Thyroid gland (tissue), 4 donors: ENCODE measurements around the gene B3GAT1. TPM values are rescaled to one million over a fixed set of nuclear protein-coding genes. Genes with fewer than 3 reads are reported as not detected.
A peak's percentile ranks its signal among the peaks of the same experiment; 100 is the strongest.

Experiments
- DNase-seq, 2 donors: peaks; one replicate each; pipeline ENCODE4 v3.0.0-alpha.2; 2019
- H3K27ac ChIP-seq, 3 donors: fragments of 200-600 bp; sonication (generic); 1 replicate in 2 of 3; 2 replicates in 1 of 3; pipeline ENCODE4 v1.5.1; 2016 to 2019; ENCODE audit warnings: mild to moderate bottlenecking in 1 of 3, moderate library complexity in 1 of 3
- H3K27me3 ChIP-seq: fragments of 200-600 bp; sonication (generic); one replicate; pipeline ENCODE4 v1.5.1; 2019
- H3K36me3 ChIP-seq, 2 donors: fragments of 200-600 bp; sonication (generic); one replicate each; pipeline ENCODE4 v1.5.1; 2016 to 2019
- H3K4me1 ChIP-seq, 2 donors: fragments of 200-600 bp; sonication (generic); one replicate each; pipeline ENCODE4 v1.5.1; 2017 to 2019
- H3K4me3 ChIP-seq, 3 donors: fragments of 200-600 bp; sonication (generic); replicated peaks in 1 of 3; 1 replicate in 2 of 3; 2 replicates in 1 of 3; pipeline ENCODE4 v1.5.1; 2016; ENCODE audit warnings: mild to moderate bottlenecking in 1 of 3
- H3K9me3 ChIP-seq: fragments of 200-600 bp; sonication (generic); one replicate; pipeline ENCODE4 v1.5.1; 2017
- POLR2A ChIP-seq, 2 donors: fragments of 450-650 bp; IDR thresholded peaks; one replicate each; pipeline ENCODE4 v1.6.1; 2017; ENCODE audit warnings: antibody characterized with exemption in 2 of 2, mild to moderate bottlenecking in 2 of 2, moderate library complexity in 1 of 2
- WGBS, 2 donors: methylation state at CpG; one replicate each; pipeline ENCODE4 v1.1.5; 2017; 5-methylcytosine and 5-hydroxymethylcytosine counted together
- intact Hi-C: fragments of 100-400 bp; cut with DNase I; formaldehyde crosslinking; loops from one replicate; pipeline ENCODE4 v1.15.1; 2023
- total RNA-seq, 4 donors: library from RNA; depleted of rRNA; stranded (reverse); fragments of >200 nt; gene quantifications; one replicate each; pipeline ENCODE4 v1.2.3, GENCODE V29; 2016
- TF ChIP-seq, protein P1 (sequence below), 6 experiments: fragments of 200-600 bp in 3 of 6; fragments of 450-650 bp in 3 of 6; sonication (generic) in 3 of 6; IDR thresholded peaks; one replicate each; pipeline ENCODE4 v1.5.1; 2016 to 2019; ENCODE audit warnings: antibody characterized with exemption in 6 of 6, mild to moderate bottlenecking in 2 of 6, inconsistent platforms in 1 of 6, moderate library complexity in 1 of 6

Gene B3GAT1
- total RNA-seq, 4 donors from 2014 or later = 4.0 to 6.7 (median 5.7) TPM

DNA sequence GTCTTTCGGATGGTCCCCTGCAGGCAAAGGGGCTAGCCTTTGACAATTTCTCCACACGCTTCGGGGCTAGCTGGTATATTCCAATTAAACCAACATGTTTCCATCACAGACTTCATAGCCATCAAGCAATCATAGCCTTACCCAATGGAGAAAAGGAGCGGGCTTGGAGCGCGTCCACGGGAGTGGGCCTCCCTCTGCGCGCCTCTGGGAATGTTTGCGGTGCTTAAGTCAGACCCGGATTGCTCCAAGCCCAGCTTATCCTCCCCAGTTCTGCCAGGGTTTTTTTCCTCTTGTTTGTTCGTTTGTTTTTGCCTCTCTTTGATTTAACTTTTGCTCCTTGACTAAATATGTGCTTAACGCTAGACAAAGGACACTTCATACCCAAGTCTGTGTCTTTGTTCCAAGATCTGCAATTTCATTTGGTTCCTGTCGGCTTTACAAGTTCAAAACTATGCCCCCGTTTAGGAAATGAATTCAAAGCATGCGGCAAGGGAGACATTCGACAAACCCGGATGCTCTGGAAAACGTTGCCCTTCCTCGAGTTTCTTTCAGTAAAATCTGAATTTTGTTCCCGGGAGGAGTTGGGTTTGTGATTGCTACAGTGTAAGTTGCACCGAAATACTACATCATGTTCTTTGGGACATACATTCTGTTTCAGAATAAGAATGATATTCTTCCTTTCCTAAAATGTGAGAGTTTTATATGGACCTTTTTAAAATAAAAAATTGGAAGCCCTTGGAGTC, 81.3 kb downstream of the B3GAT1 start:
- H3K9me3 ChIP-seq = no peaks in the 10 kb centered on the region
- no peaks in the 10 kb centered on the region for H3K27me3 ChIP-seq
- TF ChIP-seq POLR2A (IDR thresholded peaks at IDR 0.05) = no peak
- TF ChIP-seq, protein P1, sequence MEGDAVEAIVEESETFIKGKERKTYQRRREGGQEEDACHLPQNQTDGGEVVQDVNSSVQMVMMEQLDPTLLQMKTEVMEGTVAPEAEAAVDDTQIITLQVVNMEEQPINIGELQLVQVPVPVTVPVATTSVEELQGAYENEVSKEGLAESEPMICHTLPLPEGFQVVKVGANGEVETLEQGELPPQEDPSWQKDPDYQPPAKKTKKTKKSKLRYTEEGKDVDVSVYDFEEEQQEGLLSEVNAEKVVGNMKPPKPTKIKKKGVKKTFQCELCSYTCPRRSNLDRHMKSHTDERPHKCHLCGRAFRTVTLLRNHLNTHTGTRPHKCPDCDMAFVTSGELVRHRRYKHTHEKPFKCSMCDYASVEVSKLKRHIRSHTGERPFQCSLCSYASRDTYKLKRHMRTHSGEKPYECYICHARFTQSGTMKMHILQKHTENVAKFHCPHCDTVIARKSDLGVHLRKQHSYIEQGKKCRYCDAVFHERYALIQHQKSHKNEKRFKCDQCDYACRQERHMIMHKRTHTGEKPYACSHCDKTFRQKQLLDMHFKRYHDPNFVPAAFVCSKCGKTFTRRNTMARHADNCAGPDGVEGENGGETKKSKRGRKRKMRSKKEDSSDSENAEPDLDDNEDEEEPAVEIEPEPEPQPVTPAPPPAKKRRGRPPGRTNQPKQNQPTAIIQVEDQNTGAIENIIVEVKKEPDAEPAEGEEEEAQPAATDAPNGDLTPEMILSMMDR (IDR thresholded peaks at IDR 0.05) = no peak
- H3K4me1 ChIP-seq = peaks cover 6 to 16% of the 10 kb centered on the region in 2 donors
- DNase-seq = no peak
- no peaks in the 10 kb centered on the region for H3K36me3 ChIP-seq
- H3K27ac ChIP-seq = no peak overlapping the region
- WGBS, 2 donors = 39% methylated on average over 22 of the region's 22 CpGs
- peak overlapping the region in 1 of 3 donors; percentile 28 for H3K4me3 ChIP-seq
- intact Hi-C loops = loop anchor here (5.0 kb wide), 1 partner anchor 78 kb away; the partner anchor contains the start of genes ACAD8 and THYN1

Other genes starting within 250 kb of the B3GAT1 start
- 10 to 100 TPM; 17.5 to 31.4 (median 21.9) TPM for gene NCAPD3, start 188.3 kb downstream of the B3GAT1 start, total RNA-seq
- 10 to 100 TPM; 40.8 to 51.3 (median 44.4) TPM for gene VPS26B, start 187.6 kb downstream of the B3GAT1 start, total RNA-seq
- 10 to 100 TPM; 42.4 to 77.9 (median 63.8) TPM for gene THYN1, start 158.9 kb downstream of the B3GAT1 start, total RNA-seq
- 100 to 1,000 TPM in 1 of 4 donors, 10 to 100 TPM in 3; 57.2 to 130 (median 73.2) TPM for gene ACAD8, start 158.7 kb downstream of the B3GAT1 start, total RNA-seq
- 1 to 10 TPM in 2 of 4 donors, under 1 TPM in 2; 0.63 to 2.0 (median 0.94) TPM for gene GLB1L3, start 135.9 kb downstream of the B3GAT1 start, total RNA-seq
- 10 to 100 TPM; 13.4 to 31.6 (median 25.8) TPM for gene GLB1L2, start 80.3 kb downstream of the B3GAT1 start, total RNA-seq